ENCODE measurements around the gene SND1.

Gene SND1

GRCh38 chr7:128063088-128063487 is 411.1 kb downstream of the SND1 start:
- no peak for DNase-seq

- no peak for DNase-seq
Measured at GRCh38 chr7:128065872-128066271, 413.9 kb downstream of the SND1 start.

GRCh38 chr7:128066395-128066794 is 414.4 kb downstream of the SND1 start:
- no peak for DNase-seq

- DNase-seq, result no peak
Measured at GRCh38 chr7:128066858-128067257, 414.9 kb downstream of the SND1 start.

- DNase-seq, result no peak
Measured at GRCh38 chr7:128067983-128068382, 416.0 kb downstream of the SND1 start.

GRCh38 chr7:128068785-128069184 is 416.8 kb downstream of the SND1 start:
- no peak for DNase-seq

- no peak for DNase-seq
Measured at GRCh38 chr7:128069373-128070364, 417.7 kb downstream of the SND1 start.

- DNase-seq, result no peak
Measured at GRCh38 chr7:128071376-128071775, 419.4 kb downstream of the SND1 start.

GRCh38 chr7:128071801-128072200 is 419.8 kb downstream of the SND1 start:
- DNase-seq, result no peak

GRCh38 chr7:128073671-128074310 is 421.8 kb downstream of the SND1 start:
- DNase-seq, result no peak

- no peak for DNase-seq
Measured at GRCh38 chr7:128074336-128074735, 422.3 kb downstream of the SND1 start.

GRCh38 chr7:128074736-128075135 is 422.7 kb downstream of the SND1 start:
- DNase-seq, result no peak

GRCh38 chr7:128075242-128076095 is 423.5 kb downstream of the SND1 start:
- DNase-seq, result no peak

GRCh38 chr7:128076196-128076795 is 424.3 kb downstream of the SND1 start:
- DNase-seq, result no peak

GRCh38 chr7:128076796-128077271 is 424.8 kb downstream of the SND1 start:
- DNase-seq, result no peak

GRCh38 chr7:128078309-128078708 is 426.3 kb downstream of the SND1 start:
- no peak for DNase-seq

- no peak for DNase-seq
Measured at GRCh38 chr7:128080169-128080568, 428.2 kb downstream of the SND1 start.

- DNase-seq, result no peak
Measured at GRCh38 chr7:128081351-128081750, 429.4 kb downstream of the SND1 start.

- DNase-seq, result no peak
Measured at GRCh38 chr7:128081808-128082207, 429.8 kb downstream of the SND1 start.

- DNase-seq, result no peak
Measured at GRCh38 chr7:128082431-128082830, 430.4 kb downstream of the SND1 start.

- no peak for DNase-seq
Measured at GRCh38 chr7:128084896-128085608, 433.1 kb downstream of the SND1 start.

GRCh38 chr7:128090492-128090891 is 438.5 kb downstream of the SND1 start:
- DNase-seq, result no peak
